Transverse colon (tissue), 4 donors: ENCODE data around the gene GOLPH3L. TPM values are rescaled to one million over a fixed set of nuclear protein-coding genes. Genes with fewer than 3 reads are reported as not detected.
"Not testable (repeated sequence)": the region's sequence is repeated elsewhere in the genome, so short reads cannot be mapped to it uniquely, and the experiment has no call there.

Source experiments
- DNase-seq: peaks from one replicate; pipeline ENCODE4 v3.0.0-alpha.2; 2019
- H3K27ac ChIP-seq, 4 donors: fragments of 200-600 bp; sonication (generic); 2 replicates each; pipeline ENCODE4 v1.5.1; 2016 to 2018; ENCODE audit warnings: inconsistent platforms in 4 of 4
- H3K27me3 ChIP-seq: fragments of 200-600 bp; sonication (generic); 2 replicates; pipeline ENCODE4 v1.5.1; 2017; ENCODE audit warnings: inconsistent platforms
- H3K36me3 ChIP-seq, 4 donors: fragments of 200-600 bp; sonication (generic); 2 replicates each; pipeline ENCODE4 v1.5.1; 2017 to 2019; ENCODE audit warnings: inconsistent platforms in 4 of 4
- H3K4me1 ChIP-seq, 4 donors: fragments of 200-600 bp; sonication (generic); 2 replicates each; pipeline ENCODE4 v1.5.1; 2017 to 2020; ENCODE audit warnings: inconsistent platforms in 4 of 4
- H3K4me3 ChIP-seq, 4 donors: fragments of 200-600 bp; sonication (generic); 1 replicate in 1 of 4; 2 replicates in 3 of 4; pipeline versions ENCODE4 v1.5.1 to v1.6.1; 2017 to 2019; ENCODE audit warnings: inconsistent platforms in 4 of 4
- H3K9me3 ChIP-seq, 2 donors: fragments of 200-600 bp; sonication (generic); 2 replicates each; pipeline ENCODE4 v1.5.1; 2017 to 2019; ENCODE audit warnings: inconsistent platforms in 2 of 2
- EP300 ChIP-seq: sonication (generic); formaldehyde crosslinking; IDR thresholded peaks from one replicate; pipeline ENCODE4 v1.6.1; 2017; ENCODE audit warnings: antibody characterized with exemption, low read depth
- POLR2A ChIP-seq: fragments of 450-650 bp; IDR thresholded peaks from one replicate; pipeline ENCODE4 v1.6.1; 2016; ENCODE audit warnings: antibody characterized with exemption, mild to moderate bottlenecking, moderate library complexity
- POLR2AphosphoS5 ChIP-seq, 3 donors: sonication (generic); formaldehyde crosslinking; IDR thresholded peaks; one replicate each; pipeline ENCODE4 v1.6.1; 2016; ENCODE audit warnings: antibody characterized with exemption in 3 of 3
- WGBS, 2 donors: methylation state at CpG; one replicate each; pipeline ENCODE4 v1.1.5; 2018; ENCODE audit warnings: low coverage in 1 of 2; 5-methylcytosine and 5-hydroxymethylcytosine counted together
- in situ Hi-C, 4 donors: fragments of 200-750 bp; cut with MboI; loops; one replicate each; pipeline versions ENCODE4 v1.15.0 to v1.15.1; 2017; ENCODE audit warnings: low sequenced_read_pairs in 3 of 4, low pct_ligation_motif_present in 1 of 4, low pct_unique_long_range_greater_than_20kb in 1 of 4
- intact Hi-C: fragments of 100-400 bp; cut with DNase I; formaldehyde crosslinking; loops from one replicate; pipeline ENCODE4 v1.15.1; 2023; ENCODE audit warnings: low total_unique reads
- total RNA-seq, 4 donors: library from RNA; depleted of rRNA; stranded (reverse); fragments of >200 nt; gene quantifications; one replicate each; pipeline ENCODE4 v1.1.0, GENCODE V29; 2016
- TF ChIP-seq, protein P1 (sequence below), 5 experiments: fragments of 200-600 bp in 3 of 5; fragments of 450-650 bp in 2 of 5; sonication (generic) in 3 of 5; IDR thresholded peaks; 1 replicate in 2 of 5; 2 replicates in 3 of 5; pipeline ENCODE4 v1.5.1; 2016 to 2017; ENCODE audit warnings: antibody characterized with exemption in 5 of 5, inconsistent platforms in 3 of 5, mild to moderate bottlenecking in 2 of 5, moderate library complexity in 1 of 5

Gene GOLPH3L
- total RNA-seq, 4 donors from 2014 or later: 12.7 to 61.0 (median 34.7) TPM

DNA sequence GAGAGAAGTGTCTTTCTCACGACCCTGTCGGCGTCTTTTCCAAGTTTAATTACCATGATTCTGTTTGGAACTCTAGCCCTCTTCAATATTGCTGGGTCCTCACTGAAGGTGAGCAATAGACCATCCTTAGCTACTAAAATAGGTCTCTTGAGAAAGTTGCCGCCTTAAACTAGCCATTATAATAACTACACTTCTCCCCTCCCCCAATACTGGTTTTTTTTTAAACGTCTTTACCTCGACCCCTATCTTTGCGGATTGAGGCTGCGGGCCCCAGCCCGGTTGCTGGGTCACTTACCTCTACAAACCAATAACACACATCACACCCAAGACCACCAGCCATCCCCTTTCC lies 68.2 kb downstream of the GOLPH3L start:
- H3K4me3 ChIP-seq: peak overlapping the region; percentile 59 to 77 (median 68)
- H3K27ac ChIP-seq: peak overlapping the region; percentile 91 to 99 (median 97)
- intact Hi-C loops: no loop called here
- peaks cover 4 to 22% (median 16%) of the 10 kb centered on the region in 4 donors for H3K4me1 ChIP-seq
- in situ Hi-C loops: loop anchor here in 1 of 4 donors (25.0 kb wide), 1 partner anchor 184 kb away; the partner anchor contains the start of gene CTSK
- no peak for DNase-seq
- no peaks in the 10 kb centered on the region for H3K9me3 ChIP-seq
- TF ChIP-seq POLR2AphosphoS5 (IDR thresholded peaks at IDR 0.05): no peak
- no peak for TF ChIP-seq EP300
- TF ChIP-seq, protein P1, sequence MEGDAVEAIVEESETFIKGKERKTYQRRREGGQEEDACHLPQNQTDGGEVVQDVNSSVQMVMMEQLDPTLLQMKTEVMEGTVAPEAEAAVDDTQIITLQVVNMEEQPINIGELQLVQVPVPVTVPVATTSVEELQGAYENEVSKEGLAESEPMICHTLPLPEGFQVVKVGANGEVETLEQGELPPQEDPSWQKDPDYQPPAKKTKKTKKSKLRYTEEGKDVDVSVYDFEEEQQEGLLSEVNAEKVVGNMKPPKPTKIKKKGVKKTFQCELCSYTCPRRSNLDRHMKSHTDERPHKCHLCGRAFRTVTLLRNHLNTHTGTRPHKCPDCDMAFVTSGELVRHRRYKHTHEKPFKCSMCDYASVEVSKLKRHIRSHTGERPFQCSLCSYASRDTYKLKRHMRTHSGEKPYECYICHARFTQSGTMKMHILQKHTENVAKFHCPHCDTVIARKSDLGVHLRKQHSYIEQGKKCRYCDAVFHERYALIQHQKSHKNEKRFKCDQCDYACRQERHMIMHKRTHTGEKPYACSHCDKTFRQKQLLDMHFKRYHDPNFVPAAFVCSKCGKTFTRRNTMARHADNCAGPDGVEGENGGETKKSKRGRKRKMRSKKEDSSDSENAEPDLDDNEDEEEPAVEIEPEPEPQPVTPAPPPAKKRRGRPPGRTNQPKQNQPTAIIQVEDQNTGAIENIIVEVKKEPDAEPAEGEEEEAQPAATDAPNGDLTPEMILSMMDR (IDR thresholded peaks at IDR 0.05): no peak
- TF ChIP-seq POLR2A: no peak
- H3K27me3 ChIP-seq: no peaks in the 10 kb centered on the region
- H3K36me3 ChIP-seq: peaks cover 0 to 32% (median 14%) of the 10 kb centered on the region in 4 donors
- 0% methylated on average over 4 to 9 of the region's 9 CpGs for WGBS, 2 donors

DNA sequence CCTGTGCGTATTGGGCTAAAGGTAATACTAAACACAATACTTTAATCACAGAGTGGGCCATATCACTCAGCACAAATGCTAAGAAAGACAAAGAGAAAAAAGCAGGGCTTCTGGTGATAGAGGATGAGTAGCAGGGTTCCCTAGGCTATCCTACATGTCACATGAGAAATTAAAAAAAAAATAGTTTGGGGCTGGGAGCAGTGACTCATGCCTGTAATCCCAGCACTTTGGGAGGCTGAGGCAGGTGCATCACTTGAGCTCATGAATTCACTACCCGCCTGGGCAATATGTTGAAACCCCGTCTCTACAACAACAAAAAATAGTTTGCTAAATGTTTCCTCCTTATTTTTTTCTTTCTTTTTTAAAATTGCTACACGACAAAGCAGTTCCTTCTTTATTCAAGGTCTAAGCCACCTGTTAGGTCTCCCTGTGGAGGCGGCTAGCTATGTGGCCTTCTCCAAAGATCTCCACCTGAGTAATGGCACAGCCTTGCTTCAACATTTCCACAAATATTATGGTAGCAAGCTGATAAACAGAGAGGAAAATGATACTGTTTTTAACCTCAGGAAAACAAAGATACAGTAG lies 69.0 kb downstream of the GOLPH3L start:
- TF ChIP-seq POLR2A: no peak
- no peak for TF ChIP-seq POLR2AphosphoS5 (IDR thresholded peaks at IDR 0.05)
- TF ChIP-seq EP300: no peak
- TF ChIP-seq, protein P1 (IDR thresholded peaks at IDR 0.05): no peak
- Histone ChIP-seq H3K4me3 (peak overlapping the region in 2 of 4 donors; percentile 69 to 77), H3K27ac (peak overlapping the region; percentile 91 to 99 (median 97)), H3K4me1 (peaks cover 4 to 23% (median 16%) of the 10 kb centered on the region in 4 donors), H3K36me3 (peaks cover 0 to 34% (median 16%) of the 10 kb centered on the region in 4 donors), H3K9me3 (no peaks in the 10 kb centered on the region), H3K27me3 (no peaks in the 10 kb centered on the region)
- in situ Hi-C loops: loop anchor here in 1 of 4 donors (25.0 kb wide), 1 partner anchor 184 kb away; the partner anchor contains the start of gene CTSK
- WGBS, 2 donors: 67 to 79% methylated on average over 5 of the region's 5 CpGs
- DNase-seq: no peak
- intact Hi-C loops: no loop called here

DNA sequence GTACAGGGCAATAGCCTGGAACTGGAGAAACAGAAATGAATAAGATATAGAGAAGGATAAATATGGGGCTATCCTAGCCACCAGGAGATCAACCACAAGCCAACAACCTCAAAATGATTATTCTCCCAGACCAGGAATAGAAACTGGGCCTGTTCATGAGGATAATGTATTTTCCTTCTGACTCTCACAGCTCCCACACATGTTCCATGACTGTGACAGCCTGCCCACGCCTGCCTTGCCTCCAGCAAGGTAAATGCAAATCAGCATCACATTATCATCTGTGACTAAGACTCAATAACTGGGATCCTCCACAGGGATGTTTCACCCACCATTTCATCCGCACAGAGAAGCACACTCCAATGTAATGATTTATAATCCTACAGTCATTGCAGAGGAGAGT lies 70.8 kb downstream of the GOLPH3L start:
- no peak for DNase-seq
- Histone ChIP-seq H3K27ac (no peak overlapping the region), H3K36me3 (peaks cover 0 to 38% (median 19%) of the 10 kb centered on the region in 4 donors), H3K9me3 (no peaks in the 10 kb centered on the region), H3K4me1 (peaks cover 9 to 41% (median 22%) of the 10 kb centered on the region in 4 donors), H3K27me3 (no peaks in the 10 kb centered on the region), H3K4me3 (no peak overlapping the region)
- in situ Hi-C loops: loop anchor here in 1 of 4 donors (25.0 kb wide), 1 partner anchor 186 kb away; the partner anchor contains the start of gene CTSK
- WGBS, 2 donors: 72 to 88% methylated on average over 2 of the region's 2 CpGs
- TF ChIP-seq EP300 (no peak), POLR2A (no peak), POLR2AphosphoS5 (IDR thresholded peaks at IDR 0.05) (no peak)
- TF ChIP-seq, protein P1 (IDR thresholded peaks at IDR 0.05): no peak
- intact Hi-C loops: no loop called here

DNA sequence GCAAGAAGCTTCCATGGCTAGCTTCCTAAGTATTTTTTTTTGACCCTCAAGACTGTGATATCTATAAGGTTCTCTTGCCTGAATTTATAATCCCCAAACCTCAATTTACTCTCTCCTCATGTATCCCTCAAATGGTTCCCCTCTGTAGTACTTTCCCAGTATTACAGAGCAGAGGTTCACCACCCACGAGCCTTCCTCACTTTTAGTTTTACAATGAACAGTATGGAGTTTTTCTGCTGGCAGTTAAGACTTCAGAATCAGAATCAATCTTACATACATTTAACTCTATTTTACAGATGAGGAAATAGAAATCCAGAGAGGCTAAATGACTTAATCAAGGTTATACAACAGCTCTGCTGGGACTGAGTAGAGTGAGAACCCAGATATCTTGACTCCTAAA lies 72.4 kb downstream of the GOLPH3L start:
- Histone ChIP-seq H3K36me3 (peaks cover 0 to 46% (median 19%) of the 10 kb centered on the region in 4 donors), H3K4me1 (peaks cover 18 to 49% (median 32%) of the 10 kb centered on the region in 4 donors)
- H3K4me3 ChIP-seq, DNase-seq, H3K27ac ChIP-seq, H3K9me3 ChIP-seq, in situ Hi-C loops, H3K27me3 ChIP-seq, intact Hi-C loops: not testable (repeated sequence)
- 58 to 75% methylated on average over 1 of the region's 1 CpG for WGBS, 2 donors

DNA sequence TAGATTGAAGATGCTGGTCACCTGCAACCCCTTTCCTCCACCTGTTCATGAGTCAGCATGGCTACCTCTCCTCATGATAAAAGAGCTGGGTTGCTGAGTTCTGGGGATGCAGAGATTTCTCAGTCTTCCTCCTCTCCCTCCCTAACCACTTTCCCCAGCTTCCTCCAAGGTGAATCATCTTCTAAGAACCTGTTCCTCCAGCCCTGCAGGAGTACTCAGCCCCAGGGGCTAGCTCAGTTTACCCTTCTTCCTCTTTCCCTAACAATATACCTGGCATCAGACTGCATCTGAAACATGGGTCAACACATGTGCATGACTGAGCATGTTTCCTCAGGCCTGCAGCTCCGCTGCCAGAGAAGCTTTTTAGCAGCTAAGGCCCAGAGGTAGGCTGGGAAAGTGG lies 72.8 kb downstream of the GOLPH3L start:
- H3K4me3 ChIP-seq, H3K9me3 ChIP-seq, H3K27ac ChIP-seq, DNase-seq, in situ Hi-C loops, intact Hi-C loops, H3K27me3 ChIP-seq: not testable (repeated sequence)
- Histone ChIP-seq H3K36me3 (peaks cover 0 to 46% (median 19%) of the 10 kb centered on the region in 4 donors), H3K4me1 (peaks cover 18 to 52% (median 34%) of the 10 kb centered on the region in 4 donors)
- 88% methylated on average over 1 of the region's 1 CpG; no CpG with 5 or more reads in 1 of the 2 donors for WGBS, 2 donors
